GM18951 (cell line): ENCODE data around the gene CLEC2B.

Source experiments
- POLR2A ChIP-seq: IDR thresholded peaks from 4 replicates; pipeline ENCODE4 v1.6.1; 2011; ENCODE audit warnings: mild to moderate bottlenecking; ENCODE audit not compliant: insufficient read length, insufficient read depth; ENCODE audit errors: extremely low read depth
- in situ Hi-C: fragments of 300-500 bp; cut with MboI; formaldehyde crosslinking; loops from one replicate; pipeline ENCODE4 v1.12.0; 2022; ENCODE audit warnings: low sequenced_read_pairs, mixed read lengths, inconsistent platforms; ENCODE audit not compliant: unreplicated experiment

CLEC2B gene

GRCh38 chr12:9869307-9870161 is at the start of gene CLEC2B:
Gene CLEC2B (minus strand): TSS chr12:9869354.
- TF ChIP-seq POLR2A = no peak
- in situ Hi-C loops = no loop called here

GRCh38 chr12:9911708-9912107 is 42.6 kb upstream of the CLEC2B start:
- in situ Hi-C loops = no loop called here
- no peak for TF ChIP-seq POLR2A

GRCh38 chr12:9910716-9911421 is 41.7 kb upstream of the CLEC2B start:
- in situ Hi-C loops = no loop called here
- no peak for TF ChIP-seq POLR2A

- in situ Hi-C loops = no loop called here
- no peak for TF ChIP-seq POLR2A
These were observed 40.6 kb upstream of the CLEC2B start for GRCh38 chr12:9909724-9910123.

- no peak for TF ChIP-seq POLR2A
- in situ Hi-C loops = no loop called here
These were observed 39.2 kb upstream of the CLEC2B start for GRCh38 chr12:9908350-9908749.

DNA sequence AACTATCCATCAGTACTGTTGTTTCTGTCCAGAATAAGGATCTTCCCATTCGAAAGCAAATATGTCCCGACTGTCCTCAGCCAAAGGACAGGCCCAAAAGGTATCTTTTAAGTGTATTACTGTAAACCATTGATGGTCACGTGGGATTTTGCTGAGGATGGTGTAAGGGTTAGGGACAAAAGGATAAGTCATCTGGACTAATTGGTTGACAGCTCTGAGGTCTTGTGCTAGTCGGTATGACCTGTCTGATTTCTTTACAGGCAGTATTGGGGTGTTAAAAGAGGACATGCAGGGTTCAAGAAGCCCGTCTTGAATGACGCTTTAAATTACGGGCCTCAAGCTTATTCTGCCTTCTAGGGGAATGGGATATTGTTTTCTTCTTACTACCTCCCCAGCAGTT is 38.6 kb upstream of the CLEC2B start:
- in situ Hi-C loops = no loop called here
- no peak for TF ChIP-seq POLR2A

- TF ChIP-seq POLR2A = no peak
- in situ Hi-C loops = no loop called here
These were observed 37.7 kb upstream of the CLEC2B start for GRCh38 chr12:9906873-9907272.

DNA sequence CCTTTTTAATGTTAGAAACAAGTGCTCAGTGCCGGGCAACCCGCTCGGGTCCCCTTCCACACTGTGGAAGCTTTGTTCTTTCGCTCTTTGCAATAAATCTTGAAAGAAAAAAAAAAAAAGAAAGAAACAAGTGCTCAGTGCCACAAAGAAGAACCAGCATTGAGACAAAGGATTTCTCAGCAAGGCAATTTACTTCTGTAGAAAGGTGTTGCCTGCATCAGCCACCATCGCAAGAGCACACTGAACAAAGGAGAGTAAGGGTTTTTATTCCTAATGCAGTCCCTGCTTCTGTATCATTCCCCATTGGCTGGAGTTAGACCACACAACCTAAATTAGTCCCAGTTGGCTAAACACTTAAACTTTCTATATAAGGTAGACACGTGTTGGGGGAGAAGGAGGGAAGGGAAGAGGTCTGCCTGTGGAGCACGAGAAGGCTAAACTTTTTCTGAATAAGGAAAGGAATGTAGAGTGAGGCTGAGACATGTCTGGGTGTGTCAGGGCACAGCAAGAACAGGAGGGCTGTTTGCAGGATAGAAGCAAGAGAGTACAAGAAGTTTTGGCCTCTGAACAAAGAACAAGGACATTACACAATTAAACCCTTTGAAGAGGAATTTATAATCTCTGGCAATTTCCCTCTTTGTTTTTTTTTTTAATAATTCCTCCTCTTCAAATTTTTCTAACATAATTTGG is 33.5 kb upstream of the CLEC2B start:
- TF ChIP-seq POLR2A = no peak
- in situ Hi-C loops = no loop called here

DNA sequence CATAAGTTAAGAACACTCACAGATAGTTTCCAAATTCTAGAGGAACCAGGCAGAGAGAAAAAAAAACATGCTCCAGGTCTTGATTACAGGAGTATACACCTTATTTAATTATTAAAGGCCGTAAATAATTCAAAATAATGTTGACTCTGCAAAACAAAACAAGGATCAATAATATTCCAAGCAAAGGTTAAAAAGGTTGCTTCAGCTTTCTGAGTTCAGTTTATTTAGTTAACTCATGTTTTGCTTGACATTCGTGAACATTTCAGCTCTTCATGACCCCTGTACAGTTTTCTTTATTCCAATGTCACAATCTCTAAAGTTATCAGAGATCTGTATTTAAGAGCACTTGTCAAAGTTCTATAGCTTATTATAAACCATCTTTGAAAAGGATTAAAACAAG is 31.8 kb upstream of the CLEC2B start:
- no peak for TF ChIP-seq POLR2A
- in situ Hi-C loops = no loop called here

GRCh38 chr12:9899209-9899608 is 30.1 kb upstream of the CLEC2B start:
- TF ChIP-seq POLR2A = no peak
- in situ Hi-C loops = no loop called here

- no peak for TF ChIP-seq POLR2A
- in situ Hi-C loops = no loop called here
These were observed 28.4 kb upstream of the CLEC2B start for GRCh38 chr12:9897535-9897934.

DNA sequence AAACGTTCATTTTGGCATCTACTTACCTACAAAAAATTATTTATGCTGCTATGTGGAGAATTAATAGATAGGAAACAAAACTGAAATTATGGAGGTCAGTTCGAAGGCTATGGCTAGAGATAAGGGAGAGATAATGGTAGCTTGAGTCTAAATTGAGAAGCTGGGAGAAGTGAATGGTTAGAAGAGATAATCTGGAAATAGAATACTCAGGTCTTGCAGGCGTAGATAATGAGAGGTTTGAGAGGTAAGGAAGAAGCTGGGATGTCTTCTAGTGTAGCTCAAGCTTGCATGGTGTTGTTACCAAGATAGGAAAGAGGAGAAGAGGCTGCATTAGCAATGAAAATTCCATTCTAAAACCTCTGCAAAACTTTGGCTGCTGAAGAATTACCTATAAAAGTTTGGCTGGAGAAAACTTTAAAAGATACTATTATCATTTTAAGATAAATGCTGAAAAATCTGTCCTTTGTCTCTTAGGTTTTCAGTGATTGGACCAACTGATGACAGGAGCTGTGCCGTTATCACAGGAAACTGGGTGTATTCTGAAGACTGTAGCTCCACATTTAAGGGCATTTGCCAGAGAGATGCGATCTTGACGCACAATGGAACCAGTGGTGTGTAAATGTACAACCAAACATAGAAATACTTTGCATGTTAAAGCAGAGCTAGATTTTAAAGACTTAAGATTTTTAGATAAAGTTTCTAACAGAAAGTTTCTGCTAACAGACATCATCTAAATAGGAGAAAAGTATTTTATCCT is 26.2 kb upstream of the CLEC2B start:
- in situ Hi-C loops = no loop called here
- TF ChIP-seq POLR2A = no peak
